SW 1271 (cell line): ENCODE results near the gene GPR26.

Experiments used
- DNase-seq, 2 experiments: peaks; one replicate each; lab custom pipeline; 2025; lab: John Stamatoyannopoulos, UW

The GPR26 gene

GRCh38 chr10:123648595-123648994 is 17.6 kb upstream of the GPR26 start:
- DNase-seq = no peak

GRCh38 chr10:123649676-123650075 is 16.5 kb upstream of the GPR26 start:
- DNase-seq = no peak

- no peak for DNase-seq
Measured at GRCh38 chr10:123651421-123652047, 14.6 kb upstream of the GPR26 start.

- no peak for DNase-seq
Measured at GRCh38 chr10:123655751-123656150, 10.4 kb upstream of the GPR26 start.

GRCh38 chr10:123663522-123663921 is 2.6 kb upstream of the GPR26 start:
- no peak for DNase-seq

GRCh38 chr10:123665491-123666286 is 466 bp upstream of the GPR26 start:
- DNase-seq = no peak

GRCh38 chr10:123669886-123670285 is 3.7 kb downstream of the GPR26 start:
- DNase-seq = no peak

- DNase-seq = no peak
Measured at GRCh38 chr10:123673198-123673597, 7.0 kb downstream of the GPR26 start.

- no peak for DNase-seq
Measured at GRCh38 chr10:123674741-123675140, 8.6 kb downstream of the GPR26 start.

GRCh38 chr10:123675811-123676210 is 9.7 kb downstream of the GPR26 start:
- no peak for DNase-seq

- no peak for DNase-seq
Measured at GRCh38 chr10:123677556-123677955, 11.4 kb downstream of the GPR26 start.

GRCh38 chr10:123678376-123678775 is 12.2 kb downstream of the GPR26 start:
- no peak for DNase-seq

GRCh38 chr10:123681285-123681684 is 15.1 kb downstream of the GPR26 start:
- no peak for DNase-seq

GRCh38 chr10:123682477-123682876 is 16.3 kb downstream of the GPR26 start:
- no peak for DNase-seq

GRCh38 chr10:123683459-123683858 is 17.3 kb downstream of the GPR26 start:
- no peak for DNase-seq

GRCh38 chr10:123683865-123684264 is 17.7 kb downstream of the GPR26 start:
- DNase-seq = no peak

- no peak for DNase-seq
Measured at GRCh38 chr10:123685260-123685659, 19.1 kb downstream of the GPR26 start.

GRCh38 chr10:123687758-123688157 is 21.6 kb downstream of the GPR26 start:
- DNase-seq = no peak

GRCh38 chr10:123689880-123690279 is 23.7 kb downstream of the GPR26 start:
- DNase-seq = no peak

GRCh38 chr10:123703195-123703790 is 37.1 kb downstream of the GPR26 start:
- DNase-seq = no peak

GRCh38 chr10:123704076-123704475 is 37.9 kb downstream of the GPR26 start:
- no peak for DNase-seq

GRCh38 chr10:123704812-123705211 is 38.7 kb downstream of the GPR26 start:
- no peak for DNase-seq

GRCh38 chr10:123706236-123706635 is 40.1 kb downstream of the GPR26 start:
- DNase-seq = no peak
